Left colon (tissue), 2 donors: ENCODE results near the gene GLS. TPM values are rescaled to one million over a fixed set of nuclear protein-coding genes. Genes with fewer than 3 reads are reported as not detected.
"Not testable (repeated sequence)": the region's sequence is repeated elsewhere in the genome, so short reads cannot be mapped to it uniquely, and the experiment has no call there.

ENCODE experiments used
- ATAC-seq: fragments of 200-7000 bp; cut with Tn5 transposase; one replicate; pipeline ENCODE4 v1.9.1; 2020; ENCODE audit warnings: mild to moderate bottlenecking, moderate library complexity
- DNase-seq, 2 donors: peaks; one replicate each; pipeline ENCODE4 v3.0.0-alpha.2; 2020
- intact Hi-C, 2 donors: fragments of 100-400 bp; cut with DNase I in 1 of 2; cut with micrococcal nuclease in 1 of 2; formaldehyde crosslinking; loops; one replicate each; pipeline versions ENCODE4 v1.11.2 to v1.14.0; 2022; cut with DNase I, micrococcal nuclease
- total RNA-seq, 2 donors: library from RNA; stranded (reverse); fragmentation: NEBNext Ultra II Directional; extraction: Animal tissue kit (Norgen Biotek cat#: 25700); gene quantifications; one replicate each; pipeline ENCODE4 v1.2.1, GENCODE V29; 2021
- donor health status: DM: no; HTN: no; CAD: no.
- donor health status: DM: yes; HTN: yes; CAD: no.

GLS gene
- total RNA-seq, 2 donors from 2014 or later = 51.3 to 63.3 TPM

GRCh38 chr2:190879474-190880377 lies 895 bp upstream of the GLS start:
- no peak for ATAC-seq
- DNase-seq = peak in 1 of 2 donors; percentile 20
- intact Hi-C loops = no loop called here

GRCh38 chr2:190881084-190881597 lies 520 bp downstream of the GLS start:
- DNase-seq = no peak
- intact Hi-C loops = no loop called here

GRCh38 chr2:190881598-190882410 lies 1.2 kb downstream of the GLS start:
- peak; percentile 73 to 80 for DNase-seq
- peak; percentile 59 for ATAC-seq
- intact Hi-C loops = no loop called here

More at GRCh38 chr2:190881084-190881597, 520 bp downstream of the GLS start:
- peak; percentile 11 for ATAC-seq

DNA sequence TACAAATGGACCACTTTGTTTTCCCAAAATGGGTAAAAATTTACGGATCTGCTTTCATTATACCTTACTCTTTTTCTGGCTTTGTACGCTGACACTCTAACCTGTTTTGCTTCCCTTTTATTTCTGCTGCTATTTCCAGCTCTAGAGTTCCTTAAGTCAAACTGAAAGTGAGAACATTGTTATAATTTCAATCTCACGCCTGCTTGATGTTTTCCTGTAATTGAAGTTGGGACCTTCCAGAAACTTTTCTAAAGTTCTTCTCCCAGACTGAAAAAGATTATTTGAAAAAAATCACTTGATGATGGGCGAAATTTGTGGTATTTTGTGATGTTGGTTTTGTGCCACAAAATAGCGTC lies 1.8 kb downstream of the GLS start:
- ATAC-seq (no peak), DNase-seq (no peak)
- intact Hi-C loops = no loop called here

DNA sequence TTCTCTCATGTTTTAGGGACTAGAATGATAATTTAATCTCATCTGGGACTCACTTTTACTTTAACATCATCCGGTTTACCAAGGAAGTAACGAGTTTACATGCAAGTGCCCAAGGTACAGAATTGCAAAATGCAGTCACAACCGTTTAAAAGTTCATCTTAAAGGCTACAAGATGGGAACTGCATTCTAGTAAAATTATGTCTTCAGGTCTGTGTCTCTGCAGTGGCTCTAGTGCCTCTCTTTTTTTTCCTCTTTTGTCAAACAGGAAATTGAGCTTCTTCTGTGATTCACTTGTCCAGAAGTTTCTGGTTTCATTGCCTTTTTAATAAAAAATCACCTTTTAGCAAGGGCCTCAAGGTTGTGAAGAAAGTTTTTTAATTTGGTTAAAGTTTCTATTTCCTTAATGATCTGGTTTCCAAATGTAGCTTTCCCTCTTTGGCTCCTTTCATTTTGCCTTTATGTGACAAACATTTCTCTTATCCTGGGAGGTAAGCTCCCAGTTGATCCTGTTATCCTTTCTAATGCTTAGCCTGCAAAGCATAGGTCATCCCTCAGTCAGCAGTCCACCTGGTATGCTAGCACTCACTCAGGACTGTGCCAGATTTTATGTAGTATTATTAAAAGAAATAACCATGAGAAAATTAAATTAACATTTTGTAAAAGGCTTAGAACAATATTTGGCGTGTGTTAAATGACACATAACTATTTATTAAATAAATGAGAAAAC lies 2.4 kb downstream of the GLS start:
- DNase-seq (no peak), ATAC-seq (no peak)
- intact Hi-C loops = no loop called here

DNA sequence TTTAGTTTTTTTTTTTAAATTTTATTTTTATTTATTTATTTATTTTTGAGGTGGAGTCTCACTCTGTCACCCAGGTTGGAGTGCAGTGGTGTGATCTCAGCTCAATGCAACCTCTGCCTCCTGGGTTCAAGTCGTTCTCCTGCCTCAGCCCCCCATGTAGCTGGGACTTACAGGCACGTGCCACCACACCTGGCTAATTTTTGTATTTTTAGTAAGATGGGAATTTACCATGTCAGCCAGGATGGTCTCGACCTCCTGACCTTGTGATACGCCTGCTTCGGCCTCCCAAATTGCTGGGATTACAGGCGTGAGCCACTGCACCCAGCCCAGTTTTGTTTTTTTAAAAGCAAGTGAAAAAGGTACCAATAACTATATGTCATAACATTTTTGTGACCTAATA lies 5.2 kb downstream of the GLS start:
- intact Hi-C loops, DNase-seq, ATAC-seq: not testable (repeated sequence)

GRCh38 chr2:190887089-190887488 lies 6.5 kb downstream of the GLS start:
- ATAC-seq (no peak), DNase-seq (no peak)
- intact Hi-C loops = no loop called here

GRCh38 chr2:190888449-190888848 lies 7.8 kb downstream of the GLS start:
- ATAC-seq = no peak
- no peak for DNase-seq
- intact Hi-C loops = no loop called here

GRCh38 chr2:190889175-190889943 lies 8.7 kb downstream of the GLS start:
- DNase-seq = no peak
- intact Hi-C loops = no loop called here
- ATAC-seq = no peak

DNA sequence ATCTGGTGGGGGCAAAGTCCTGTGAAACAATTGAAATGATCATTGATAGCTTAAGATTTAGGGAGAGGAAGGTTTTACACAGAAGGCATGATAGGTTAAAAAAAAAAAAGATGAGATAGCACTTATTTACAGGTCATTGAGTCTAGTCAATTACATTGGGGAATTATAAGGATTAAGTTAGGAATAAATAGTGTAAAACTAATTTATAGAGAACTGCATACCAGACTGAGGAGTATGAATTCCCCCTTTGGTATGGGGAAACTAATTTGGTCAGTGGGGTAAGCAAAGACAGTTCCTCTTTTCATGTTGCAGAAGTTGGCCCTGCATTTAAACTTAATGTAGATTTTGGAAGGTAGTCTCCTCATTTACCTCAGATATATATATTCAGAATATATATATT lies 10.8 kb downstream of the GLS start:
- DNase-seq (no peak), ATAC-seq (no peak)
- intact Hi-C loops = no loop called here

- intact Hi-C loops = no loop called here
- ATAC-seq (no peak), DNase-seq (no peak)
These were observed 11.3 kb downstream of the GLS start for GRCh38 chr2:190891889-190892288.

DNA sequence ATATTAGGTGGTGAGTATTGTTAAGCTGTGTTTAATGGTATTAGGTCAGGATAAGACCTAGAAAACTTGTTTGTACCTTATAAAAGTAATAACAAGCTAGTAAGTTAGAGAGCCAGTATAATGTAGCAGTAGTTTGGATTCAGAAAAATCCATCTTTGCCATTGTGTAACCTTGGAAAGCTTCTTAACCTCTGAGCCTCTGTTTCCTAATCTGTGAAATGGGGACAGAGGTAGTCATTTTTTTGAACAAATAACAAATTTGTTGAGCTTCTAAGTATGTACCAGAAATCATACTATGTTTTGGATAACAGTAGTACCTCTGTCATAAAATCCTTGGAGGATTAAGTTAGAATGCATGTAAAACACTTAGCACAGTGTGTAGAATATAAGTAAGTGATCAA lies 12.5 kb downstream of the GLS start:
- no peak for ATAC-seq
- no peak for DNase-seq
- intact Hi-C loops = no loop called here

DNA sequence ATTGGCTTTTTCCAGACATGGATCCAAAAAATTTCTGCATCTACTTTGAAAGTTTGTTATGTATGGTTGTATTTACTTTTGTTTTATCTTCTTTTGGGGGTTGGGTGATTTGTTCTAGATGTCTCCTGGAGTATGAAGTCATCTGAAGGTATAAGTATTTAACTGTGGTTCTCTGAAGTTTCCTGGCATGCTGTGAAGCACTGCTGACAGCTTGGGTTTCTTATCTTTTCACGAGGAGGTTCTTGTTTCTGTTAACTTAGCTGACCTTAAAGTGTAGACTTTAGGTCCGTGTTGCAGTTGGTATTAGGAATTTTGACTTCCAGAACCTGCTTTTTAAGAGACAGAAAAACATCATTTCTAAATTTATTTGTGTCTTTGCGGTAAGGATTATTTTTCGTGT lies 15.9 kb downstream of the GLS start:
- no peak for ATAC-seq
- no peak for DNase-seq
- intact Hi-C loops = no loop called here

- DNase-seq = no peak
- no peak for ATAC-seq
- intact Hi-C loops = no loop called here
These were observed 23.3 kb downstream of the GLS start for GRCh38 chr2:190903693-190904450.

DNA sequence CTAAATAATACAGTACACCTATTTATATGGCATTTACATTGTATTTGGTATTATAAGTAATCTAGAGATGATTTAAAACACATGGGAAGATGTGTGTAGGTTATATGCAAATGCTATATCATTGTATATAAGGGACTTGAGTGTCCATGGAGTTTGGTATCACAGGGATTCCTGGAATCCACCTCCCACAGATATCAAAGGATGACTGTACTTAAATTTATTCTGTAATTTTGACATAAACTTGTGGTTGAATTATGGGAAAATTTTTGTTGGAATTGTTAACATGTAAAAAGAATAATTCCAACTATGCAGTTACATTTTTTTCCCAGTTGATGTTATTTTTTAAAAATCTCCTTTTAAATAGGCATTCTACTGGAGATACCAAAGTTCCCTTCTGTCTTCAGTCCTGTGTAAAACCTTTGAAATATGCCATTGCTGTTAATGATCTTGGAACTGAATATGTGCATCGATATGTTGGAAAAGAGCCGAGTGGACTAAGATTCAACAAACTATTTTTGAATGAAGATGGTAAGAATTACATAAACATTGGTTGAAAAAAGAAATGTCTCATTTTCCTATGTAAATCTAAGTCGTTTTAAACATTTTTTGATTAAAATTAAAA lies 24.1 kb downstream of the GLS start:
- no peak for DNase-seq
- intact Hi-C loops = no loop called here
- ATAC-seq = no peak

DNA sequence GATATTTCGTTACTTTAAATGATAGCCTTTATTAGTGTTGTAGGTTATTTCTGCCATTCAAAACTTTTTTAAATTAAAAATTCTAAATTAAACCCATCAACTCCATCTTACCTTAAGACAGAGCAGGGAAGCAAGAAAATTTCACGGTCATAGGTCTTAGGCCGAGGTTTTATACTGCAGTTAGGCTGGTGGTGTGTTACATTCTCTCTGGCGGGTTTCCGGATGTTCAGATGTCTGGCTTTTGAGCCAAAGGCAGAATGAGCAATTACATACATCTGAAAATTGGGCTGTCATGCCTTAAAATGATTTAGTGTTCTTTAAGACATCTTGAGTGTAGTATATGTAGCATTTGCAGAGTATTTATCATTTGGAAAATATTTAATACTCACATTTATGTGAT lies 27.9 kb downstream of the GLS start:
- intact Hi-C loops = no loop called here
- ATAC-seq = no peak
- DNase-seq = no peak

GRCh38 chr2:190909680-190910079 lies 29.1 kb downstream of the GLS start:
- ATAC-seq = no peak
- DNase-seq = no peak
- intact Hi-C loops = no loop called here
